GM21737 (cell line): Measurements from ENCODE around the gene BMERB1.
"Not testable (repeated sequence)": the region's sequence is repeated elsewhere in the genome, so short reads cannot be mapped to it uniquely, and the experiment has no call there.

Source experiments
- ATAC-seq: cut with Tn5 transposase; IDR thresholded peaks from one replicate; pipeline ENCODE4 v1.9.1; 2021; ENCODE audit warnings: mild to moderate bottlenecking, moderate library complexity; ENCODE audit not compliant: unreplicated experiment

The BMERB1 gene

DNA sequence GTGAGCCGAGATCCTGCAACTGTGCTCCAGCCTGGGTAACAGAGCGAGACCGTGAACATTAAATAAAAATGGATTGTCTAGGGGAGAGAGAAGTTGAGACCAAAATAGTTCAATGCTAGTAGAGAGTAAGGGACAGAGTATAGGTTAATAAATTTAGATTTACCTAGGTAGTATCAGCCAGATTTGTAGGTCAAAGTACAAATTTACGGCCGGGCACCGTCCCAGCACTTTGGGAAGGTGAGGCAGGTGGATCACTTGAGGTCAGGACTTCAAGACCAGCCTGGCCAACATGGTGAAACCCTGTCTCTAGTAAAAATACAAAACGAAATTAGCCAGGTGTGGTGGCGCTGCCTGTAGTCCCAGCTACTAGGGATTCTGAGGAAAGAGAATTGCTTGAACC lies 12.2 kb upstream of the BMERB1 start:
- ATAC-seq, result no peak

- ATAC-seq, result no peak
Measured at GRCh38 chr16:15425861-15426260, 8.5 kb upstream of the BMERB1 start.

GRCh38 chr16:15426796-15427195 lies 7.6 kb upstream of the BMERB1 start:
- no peak for ATAC-seq

GRCh38 chr16:15427648-15428239 lies 6.6 kb upstream of the BMERB1 start:
- ATAC-seq, result no peak

DNA sequence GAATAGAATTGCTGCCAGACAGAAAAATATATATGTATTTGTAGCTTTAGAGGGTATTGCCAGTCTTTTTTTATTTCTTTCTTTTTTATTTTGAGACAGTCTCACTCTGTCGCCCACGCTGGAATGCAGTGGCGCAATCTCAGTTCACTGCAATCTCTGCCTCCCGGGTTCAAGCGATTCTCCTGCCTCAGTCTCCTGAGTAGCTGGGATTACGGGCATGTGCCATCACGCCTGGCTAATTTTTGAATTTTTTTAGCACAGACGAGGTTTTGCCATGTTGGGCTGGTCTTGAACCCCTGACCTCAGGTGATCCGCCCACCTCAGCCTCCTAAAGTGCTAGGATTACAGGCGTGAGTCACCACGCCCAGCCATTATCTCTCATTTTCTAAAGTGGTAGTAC lies 3.5 kb upstream of the BMERB1 start:
- ATAC-seq, result not testable (repeated sequence)

DNA sequence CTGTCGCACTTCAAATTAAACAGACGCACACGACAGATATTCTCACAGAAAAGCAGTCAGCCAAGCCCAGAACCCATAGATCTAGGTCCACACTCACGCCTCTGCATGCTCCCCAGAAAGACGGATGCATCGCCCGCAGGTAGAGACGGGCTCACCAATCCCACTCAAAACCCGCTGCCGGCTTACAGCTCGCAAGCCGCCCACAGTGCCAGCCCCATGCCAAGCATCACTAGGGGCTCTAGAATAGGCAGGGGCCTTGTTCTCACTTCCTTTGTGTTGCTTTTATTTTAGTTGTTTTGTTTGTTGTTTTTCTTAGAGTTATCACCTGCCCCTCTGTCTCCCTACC lies 336 bp upstream of the BMERB1 start:
- no peak for ATAC-seq

DNA sequence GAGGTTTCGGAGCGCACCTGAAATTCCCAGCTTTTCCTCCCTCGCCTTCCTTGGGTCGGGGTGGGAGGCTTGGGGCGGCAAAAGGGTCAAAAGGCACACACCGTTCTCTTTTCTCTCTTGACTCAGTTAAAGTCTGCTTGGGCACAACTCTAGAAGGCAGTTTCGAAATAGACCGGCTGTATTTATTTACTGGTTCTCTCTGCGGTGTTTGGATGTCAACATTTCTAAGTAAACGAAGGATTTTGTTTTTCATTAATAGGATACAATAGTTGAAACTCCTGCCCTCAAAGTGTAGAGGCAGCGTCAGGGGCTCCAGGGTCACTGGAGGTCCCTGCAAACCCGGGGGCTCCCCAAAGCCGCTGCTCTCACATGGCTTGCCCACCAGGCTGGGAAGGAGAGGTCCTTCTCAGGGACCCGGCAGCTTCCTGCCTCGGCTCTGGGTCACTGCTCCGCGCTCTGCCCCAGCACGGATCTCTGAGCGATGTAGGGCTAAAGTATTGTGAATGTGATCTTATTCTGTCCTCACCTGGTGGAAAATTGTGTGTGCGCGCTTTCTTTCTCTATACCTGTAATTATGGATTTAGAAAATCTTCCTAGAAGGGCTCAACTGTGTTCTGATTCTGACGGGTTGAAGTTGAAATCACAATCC lies 952 bp downstream of the BMERB1 start:
- no peak for ATAC-seq

DNA sequence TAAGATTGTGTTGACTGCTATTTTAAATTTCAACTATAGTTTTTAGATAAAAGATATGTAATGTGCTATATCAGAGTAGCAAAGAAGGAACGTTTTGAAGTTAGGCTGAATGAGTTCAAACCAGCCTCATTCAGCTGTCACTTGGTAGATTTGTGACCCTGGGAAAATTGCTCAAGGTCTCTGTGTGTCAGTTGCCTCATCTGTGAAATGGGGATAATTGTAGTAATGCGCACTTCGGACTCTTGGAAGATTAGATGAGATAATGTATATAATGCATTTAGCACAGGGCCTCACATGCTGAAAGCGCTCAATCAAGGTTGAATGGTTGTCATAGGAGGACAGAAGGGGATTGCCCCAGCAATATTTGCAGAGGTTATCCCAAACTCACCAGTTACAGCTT lies 4.7 kb downstream of the BMERB1 start:
- ATAC-seq, result no peak

- ATAC-seq, result no peak
Measured at GRCh38 chr16:15439521-15439920, 5.1 kb downstream of the BMERB1 start.

GRCh38 chr16:15440852-15441251 lies 6.5 kb downstream of the BMERB1 start:
- ATAC-seq, result no peak

- not testable (repeated sequence) for ATAC-seq
Measured at GRCh38 chr16:15442140-15442539, 7.8 kb downstream of the BMERB1 start.

DNA sequence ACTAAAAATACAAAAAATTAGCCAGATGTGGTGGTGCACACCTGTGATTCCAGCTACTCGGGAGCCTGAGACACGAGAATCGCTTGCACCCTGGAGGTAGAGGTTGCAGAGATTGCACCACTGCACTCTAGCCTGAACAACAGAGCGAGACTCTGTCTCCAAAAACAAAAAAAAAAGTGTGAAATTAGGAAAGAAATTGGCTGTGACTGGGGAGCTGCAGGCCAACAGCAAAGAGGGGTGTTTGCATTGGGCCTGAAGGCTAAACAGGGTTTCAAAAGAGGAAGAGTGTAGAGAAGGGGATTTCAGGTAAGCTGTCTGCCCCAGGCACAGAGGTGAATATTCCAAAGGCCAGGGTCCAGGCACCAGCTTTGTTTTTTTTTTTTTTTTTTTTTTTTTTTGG lies 9.4 kb downstream of the BMERB1 start:
- ATAC-seq, result no peak

DNA sequence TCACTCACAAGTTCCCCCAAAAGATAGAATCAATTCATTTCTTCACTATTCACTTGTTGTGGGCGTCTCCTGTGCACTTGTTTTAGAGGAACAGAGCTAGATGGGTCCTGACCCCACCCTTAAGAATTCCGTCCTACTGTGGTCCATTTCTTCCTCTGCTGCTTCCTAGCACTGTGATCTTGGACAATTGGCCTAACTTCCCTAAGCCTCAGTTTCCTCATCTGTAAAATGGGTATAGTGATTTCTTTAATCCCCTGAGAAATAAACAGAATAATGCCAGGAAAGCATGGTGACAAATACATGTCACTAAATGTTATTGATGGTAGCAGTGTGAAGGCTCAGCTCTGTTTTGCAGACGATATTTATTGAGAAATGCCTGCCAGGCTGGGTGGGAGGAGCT lies 9.9 kb downstream of the BMERB1 start:
- no peak for ATAC-seq

GRCh38 chr16:15445450-15445849 lies 11.1 kb downstream of the BMERB1 start:
- ATAC-seq, result no peak

DNA sequence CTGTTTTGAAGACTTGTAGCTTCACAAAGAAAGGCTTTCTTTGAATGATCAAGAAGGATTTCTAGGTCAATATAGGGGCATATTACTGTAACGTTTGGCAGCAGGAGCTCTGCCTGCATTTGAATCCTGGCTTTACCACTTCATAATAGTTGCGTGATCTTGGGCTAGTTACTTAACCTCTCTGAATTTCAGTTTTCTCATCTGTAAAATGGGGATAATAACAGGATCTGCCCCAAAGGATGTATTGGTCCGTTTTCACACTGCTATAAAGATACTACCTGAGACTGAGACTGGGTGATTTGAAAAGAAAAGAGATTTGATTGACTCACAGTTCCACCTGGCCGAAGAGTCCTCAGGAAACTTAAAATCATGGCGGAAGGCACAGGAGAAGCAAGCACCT lies 12.5 kb downstream of the BMERB1 start:
- ATAC-seq, result no peak

DNA sequence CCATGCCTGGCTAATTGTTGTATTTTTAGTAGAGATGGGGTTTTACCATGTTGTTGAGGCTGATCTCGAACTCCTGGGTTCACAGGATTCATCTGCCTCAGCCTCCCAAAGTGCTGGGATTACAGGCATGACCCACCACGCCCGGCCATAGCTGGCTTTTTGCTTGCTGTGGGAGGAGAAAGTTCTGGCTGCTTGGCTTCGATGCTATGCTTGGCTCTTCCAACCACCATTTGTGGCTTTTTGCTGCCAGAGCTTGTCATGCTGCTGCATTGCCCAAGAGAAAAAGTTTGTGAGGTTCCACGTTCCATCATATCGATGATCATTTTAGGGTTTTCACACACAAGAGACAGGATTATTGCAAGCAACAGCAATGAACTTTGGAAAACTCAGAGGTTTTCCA lies 16.2 kb downstream of the BMERB1 start:
- no peak for ATAC-seq

- no peak for ATAC-seq
Measured at GRCh38 chr16:15451098-15451731, 16.8 kb downstream of the BMERB1 start.

GRCh38 chr16:15452246-15452855 lies 18.0 kb downstream of the BMERB1 start:
- no peak for ATAC-seq

DNA sequence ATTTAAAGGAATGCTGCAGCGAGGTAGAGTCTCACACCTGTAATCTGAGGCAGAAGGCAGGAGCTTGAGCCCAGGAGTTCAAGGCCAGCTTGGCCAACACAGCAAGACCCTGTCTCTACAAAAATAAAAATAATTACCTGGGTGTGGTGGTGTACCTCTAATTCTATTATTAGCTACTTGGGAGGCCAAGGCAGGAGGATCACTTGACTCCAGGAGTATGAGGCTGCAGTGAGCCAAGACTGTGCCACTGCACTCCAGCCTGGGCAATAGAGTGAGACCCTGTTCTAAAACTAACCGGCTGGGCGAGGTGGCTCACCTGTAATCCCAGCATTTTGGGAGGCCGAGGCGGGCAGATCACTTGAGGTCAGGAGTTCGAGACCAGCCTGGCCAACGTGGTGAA lies 18.9 kb downstream of the BMERB1 start:
- not testable (repeated sequence) for ATAC-seq

- ATAC-seq, result not testable (repeated sequence)
Measured at GRCh38 chr16:15454933-15455332, 20.5 kb downstream of the BMERB1 start.

- no peak for ATAC-seq
Measured at GRCh38 chr16:15457400-15457799, 23.0 kb downstream of the BMERB1 start.

DNA sequence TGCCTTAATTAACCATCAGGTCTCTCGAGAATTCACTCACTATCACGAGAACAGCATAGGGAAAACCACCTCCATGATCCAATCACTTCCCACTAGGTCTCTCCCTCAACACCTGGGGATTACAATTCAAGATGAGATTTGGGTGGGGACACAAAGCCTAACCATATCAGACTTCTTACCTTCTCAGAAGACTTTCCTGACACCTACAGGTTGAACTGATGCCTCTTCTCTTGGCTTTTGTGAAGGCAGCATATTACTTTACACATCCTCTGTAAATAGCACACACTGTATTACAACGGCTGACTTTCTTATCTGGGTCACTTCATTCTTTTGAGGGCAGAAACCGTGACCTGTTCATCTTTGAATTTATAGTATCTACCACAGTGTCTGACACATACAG lies 23.6 kb downstream of the BMERB1 start:
- no peak for ATAC-seq
